COLO668 (cell line): Measurements from ENCODE around the gene ZNF674.
"Not testable (repeated sequence)": the region's sequence is repeated elsewhere in the genome, so short reads cannot be mapped to it uniquely, and the experiment has no call there.

ENCODE experiments used
- DNase-seq: peaks from one replicate; lab custom pipeline; 2025; ENCODE audit not compliant: unreplicated experiment; lab: John Stamatoyannopoulos, UW

Gene ZNF674

GRCh38 chrX:46478634-46479033, 66.6 kb downstream of the ZNF674 start:
- DNase-seq, result not testable (repeated sequence)

- no peak for DNase-seq
These were observed 67.8 kb downstream of the ZNF674 start for GRCh38 chrX:46477435-46477834.

GRCh38 chrX:46465203-46465602, 80.0 kb downstream of the ZNF674 start:
- DNase-seq, result no peak

- no peak for DNase-seq
These were observed 81.5 kb downstream of the ZNF674 start for GRCh38 chrX:46463682-46464081.

- no peak for DNase-seq
These were observed 83.5 kb downstream of the ZNF674 start for GRCh38 chrX:46461660-46462191.

- not testable (repeated sequence) for DNase-seq
These were observed 84.2 kb downstream of the ZNF674 start for GRCh38 chrX:46460801-46461659.

GRCh38 chrX:46459603-46460002, 85.6 kb downstream of the ZNF674 start:
- no peak for DNase-seq

GRCh38 chrX:46456125-46456922, 88.9 kb downstream of the ZNF674 start:
- DNase-seq, result no peak
